Measurements from ENCODE around the gene ACVR2A.

- TF ChIP-seq REST (IDR thresholded peaks at IDR 0.05; ENCODE audit: low read depth, low read length), result no peak
- TF ChIP-seq CTCF (IDR thresholded peaks at IDR 0.05), result no peak
- no peak for TF ChIP-seq ZBTB33 (IDR thresholded peaks at IDR 0.05; ENCODE audit: borderline replicate concordance, low read depth)
- no peak for TF ChIP-seq USF1 (IDR thresholded peaks at IDR 0.05; ENCODE audit: borderline replicate concordance, low read depth)
- no peak for TF ChIP-seq EZH2phosphoT487 (IDR thresholded peaks at IDR 0.05; ENCODE audit: borderline replicate concordance, low read depth)
- TF ChIP-seq TAF1 (IDR thresholded peaks at IDR 0.05; ENCODE audit: borderline replicate concordance, low read depth, low read length), result no peak
- TF ChIP-seq NFIC (IDR thresholded peaks at IDR 0.05; ENCODE audit: borderline replicate concordance), result no peak
These were observed 69.1 kb downstream of the ACVR2A start for GRCh38 chr2:147913701-147914480.

Data from SK-N-SH (cell line).